MM.1S (cell line): ENCODE measurements around the gene ORAI3.

Experiments used
- DNase-seq: peaks from one replicate; pipeline ENCODE4 v3.0.0-alpha.2; 2015
- H2AFZ ChIP-seq: fragments of 300-600 bp; sonication (generic); 2 replicates; pipeline ENCODE4 v1.6.0; 2016; ENCODE audit warnings: antibody characterized with exemption, low read length
- H3F3A ChIP-seq: fragments of 300-600 bp; sonication (generic); 2 replicates; pipeline ENCODE4 v1.6.1; 2016; ENCODE audit warnings: mild to moderate bottlenecking, antibody characterized with exemption, low read length, moderate library complexity, mixed read lengths; ENCODE audit not compliant: insufficient read depth
- H3K27ac ChIP-seq: fragments of 300-600 bp; sonication (generic); 2 replicates; pipeline ENCODE4 v1.5.1; 2016; ENCODE audit warnings: mild to moderate bottlenecking, low read length
- H3K27me3 ChIP-seq: fragments of 300-600 bp; sonication (generic); replicated peaks from 2 replicates; pipeline ENCODE4 v1.6.0; 2016; ENCODE audit warnings: low read length; ENCODE audit not compliant: insufficient read depth
- H3K36me3 ChIP-seq: fragments of 300-600 bp; sonication (generic); replicated peaks from 2 replicates; pipeline ENCODE4 v1.6.1; 2016; ENCODE audit warnings: mild to moderate bottlenecking, low read length, mixed read lengths; ENCODE audit not compliant: insufficient read depth
- H3K4me1 ChIP-seq: fragments of 300-600 bp; sonication (generic); 2 replicates; pipeline ENCODE4 v1.6.1; 2016; ENCODE audit warnings: low read length, mixed read lengths
- H3K4me2 ChIP-seq: fragments of 300-600 bp; sonication (generic); 2 replicates; pipeline ENCODE4 v1.6.0; 2016; ENCODE audit warnings: low read depth, low read length
- H3K4me3 ChIP-seq: fragments of 300-600 bp; sonication (generic); 2 replicates; pipeline ENCODE4 v1.5.1; 2016; ENCODE audit warnings: low read length, mixed read lengths
- H3K79me2 ChIP-seq: fragments of 300-600 bp; sonication (generic); 2 replicates; pipeline ENCODE4 v1.6.1; 2016; ENCODE audit warnings: mixed run types, low read length, mixed read lengths
- H3K9ac ChIP-seq: fragments of 300-600 bp; sonication (generic); 2 replicates; pipeline ENCODE4 v1.6.1; 2016; ENCODE audit warnings: low read length, mixed read lengths
- H3K9me2 ChIP-seq: fragments of 300-600 bp; sonication (generic); replicated peaks from 2 replicates; pipeline ENCODE4 v1.6.1; 2016; ENCODE audit warnings: mild to moderate bottlenecking, low read length, mixed read lengths; ENCODE audit not compliant: insufficient read depth
- H3K9me3 ChIP-seq: fragments of 300-600 bp; sonication (generic); replicated peaks from 2 replicates; pipeline ENCODE4 v1.6.1; 2016; ENCODE audit warnings: mild to moderate bottlenecking, low read length, mixed read lengths; ENCODE audit not compliant: insufficient read depth
- H4K20me1 ChIP-seq: fragments of 300-600 bp; sonication (generic); 2 replicates; pipeline ENCODE4 v1.6.1; 2016; ENCODE audit warnings: mild to moderate bottlenecking, low read length, moderate library complexity, mixed read lengths; ENCODE audit not compliant: insufficient read depth
- EZH2 ChIP-seq: fragments of 300-600 bp; sonication (generic); optimal IDR thresholded peaks from 2 replicates; pipeline ENCODE3; 2017; ENCODE audit warnings: low read depth, mild to moderate bottlenecking, antibody characterized with exemption, low read length, mixed read lengths
- EZH2phosphoT487 ChIP-seq: fragments of 300-600 bp; sonication (generic); IDR thresholded peaks from 2 replicates; pipeline ENCODE4 v1.6.1; 2018; ENCODE audit warnings: antibody characterized with exemption, low read length
- TF ChIP-seq, protein P1 (sequence below): fragments of 300-600 bp; sonication (generic); IDR thresholded peaks from 2 replicates; pipeline ENCODE4 v1.5.1; 2016; ENCODE audit warnings: antibody characterized with exemption, low read length, mixed read lengths

ORAI3 gene

DNA sequence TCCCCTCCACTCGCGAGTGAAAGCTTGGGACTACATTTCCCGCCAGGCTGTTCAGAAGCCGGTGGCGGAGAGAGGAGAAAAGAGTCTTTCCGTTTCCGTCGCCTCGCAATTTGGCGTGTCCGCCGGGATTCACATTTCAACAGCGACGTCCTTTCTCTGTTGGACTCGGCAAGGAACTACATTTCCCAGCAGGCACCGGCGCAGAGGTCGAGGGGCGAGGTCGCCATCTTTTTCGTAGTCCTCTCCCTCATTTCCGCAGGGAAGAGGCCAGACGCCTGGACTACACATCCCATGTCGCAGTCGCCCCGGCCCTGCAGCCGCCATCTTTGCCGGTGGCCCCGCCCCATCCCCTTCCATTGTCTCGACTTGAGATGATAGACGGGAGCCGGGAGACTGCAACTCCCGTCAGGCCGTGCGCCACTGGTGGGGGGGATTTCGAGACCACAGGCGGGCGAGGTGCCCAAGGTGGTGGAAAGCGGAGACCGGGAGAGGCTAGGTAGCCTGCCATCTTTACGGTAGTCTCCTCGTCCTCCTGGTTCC lies 26.4 kb upstream of the ORAI3 start:
- Histone ChIP-seq H3K27ac (peak overlapping the region; percentile 80), H3K79me2 (peaks cover 3% of the 10 kb centered on the region; the same call in 1 of the 2 replicates), H3K9ac (peak overlapping the region; percentile 86), H3F3A (peaks cover 3% of the 10 kb centered on the region; the same call in 1 of the 2 replicates), H2AFZ (peak overlapping the region; percentile 71), H3K4me1 (0 out of 2 replicates have a peak, but pooled peaks cover 6% of the 10 kb centered on the region), H3K4me2 (peak overlapping the region; percentile 97), H3K9me2 (no peaks in the 10 kb centered on the region), H3K4me3 (peak overlapping the region; percentile 92), H3K27me3 (no peaks in the 10 kb centered on the region), H3K9me3 (no peaks in the 10 kb centered on the region), H4K20me1 (no peaks in the 10 kb centered on the region), H3K36me3 (no peaks in the 10 kb centered on the region)
- TF ChIP-seq, protein P1, sequence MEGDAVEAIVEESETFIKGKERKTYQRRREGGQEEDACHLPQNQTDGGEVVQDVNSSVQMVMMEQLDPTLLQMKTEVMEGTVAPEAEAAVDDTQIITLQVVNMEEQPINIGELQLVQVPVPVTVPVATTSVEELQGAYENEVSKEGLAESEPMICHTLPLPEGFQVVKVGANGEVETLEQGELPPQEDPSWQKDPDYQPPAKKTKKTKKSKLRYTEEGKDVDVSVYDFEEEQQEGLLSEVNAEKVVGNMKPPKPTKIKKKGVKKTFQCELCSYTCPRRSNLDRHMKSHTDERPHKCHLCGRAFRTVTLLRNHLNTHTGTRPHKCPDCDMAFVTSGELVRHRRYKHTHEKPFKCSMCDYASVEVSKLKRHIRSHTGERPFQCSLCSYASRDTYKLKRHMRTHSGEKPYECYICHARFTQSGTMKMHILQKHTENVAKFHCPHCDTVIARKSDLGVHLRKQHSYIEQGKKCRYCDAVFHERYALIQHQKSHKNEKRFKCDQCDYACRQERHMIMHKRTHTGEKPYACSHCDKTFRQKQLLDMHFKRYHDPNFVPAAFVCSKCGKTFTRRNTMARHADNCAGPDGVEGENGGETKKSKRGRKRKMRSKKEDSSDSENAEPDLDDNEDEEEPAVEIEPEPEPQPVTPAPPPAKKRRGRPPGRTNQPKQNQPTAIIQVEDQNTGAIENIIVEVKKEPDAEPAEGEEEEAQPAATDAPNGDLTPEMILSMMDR: no peak
- peak; percentile 99 for DNase-seq

GRCh38 chr16:30922960-30923535 lies 25.8 kb upstream of the ORAI3 start:
- Histone ChIP-seq H3K36me3 (no peaks in the 10 kb centered on the region), H3F3A (peaks cover 3% of the 10 kb centered on the region; the same call in 1 of the 2 replicates), H3K27me3 (no peaks in the 10 kb centered on the region), H3K79me2 (peaks cover 3% of the 10 kb centered on the region; the same call in 1 of the 2 replicates), H2AFZ (peak overlapping the region; percentile 69), H3K4me1 (0 out of 2 replicates have a peak, but pooled peaks cover 6% of the 10 kb centered on the region), H3K9ac (peak overlapping the region; percentile 86), H3K9me3 (no peaks in the 10 kb centered on the region), H3K4me3 (peak overlapping the region; percentile 92), H3K27ac (peak overlapping the region; percentile 80), H3K4me2 (peak overlapping the region; percentile 30), H4K20me1 (no peaks in the 10 kb centered on the region), H3K9me2 (no peaks in the 10 kb centered on the region)
- DNase-seq: peak; percentile 99
- TF ChIP-seq, protein P1: no peak
- TF ChIP-seq EZH2phosphoT487: no peak
- TF ChIP-seq EZH2: no peak

DNA sequence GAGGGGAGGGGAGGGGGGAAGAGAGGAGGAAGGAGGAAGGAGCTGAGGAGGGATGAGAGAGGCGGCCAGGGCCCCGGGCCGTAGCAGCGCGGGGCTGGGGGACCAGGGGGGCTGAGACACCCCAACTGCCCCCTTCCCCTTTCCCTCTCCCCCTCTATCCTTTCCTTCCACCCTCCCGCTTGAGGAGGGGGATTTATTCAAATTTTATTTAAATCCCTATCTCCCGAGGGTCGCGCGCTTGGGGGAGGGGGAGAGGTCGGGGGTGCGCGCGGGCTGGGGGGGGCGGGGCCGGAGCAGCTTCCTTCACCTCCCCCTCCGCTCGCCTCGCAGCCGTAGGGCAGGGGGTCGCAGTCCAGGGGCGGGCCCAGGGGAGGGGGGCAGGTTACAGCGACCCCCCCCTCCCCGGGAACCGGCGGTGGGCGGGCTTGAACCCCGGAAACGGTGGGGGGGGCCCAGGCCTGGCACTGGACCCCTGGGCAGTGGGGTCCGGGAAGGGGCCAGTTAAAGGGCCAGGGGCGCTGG lies 25.3 kb upstream of the ORAI3 start, which contains the start of gene FBXL19:
Gene FBXL19 (plus strand): TSS at position 19 of the 522 bp plus-strand sequence. CDS start 2,183 bp downstream, outside the sequence.
- Histone ChIP-seq H3K27ac (peak within 1 kb of the TSS; percentile 80), H3K4me2 (peak within 1 kb of the TSS; percentile 97)
- TF ChIP-seq EZH2phosphoT487 (no peak), EZH2 (no peak)
- TF ChIP-seq, protein P1: no peak

More for the DNA sequence above, 25.3 kb upstream of the ORAI3 start, which contains the start of gene FBXL19:
- H3K36me3 ChIP-seq: no peaks in the 10 kb centered on the region
- no peaks in the 10 kb centered on the region for H3K9me3 ChIP-seq
- no peaks in the 10 kb centered on the region for H3K27me3 ChIP-seq
- H3K4me1 ChIP-seq: 0 out of 2 replicates have a peak, but pooled peaks cover 6% of the 10 kb centered on the region
- peak within 1 kb of the TSS; percentile 69 for H2AFZ ChIP-seq
- H4K20me1 ChIP-seq: no peaks in the 10 kb centered on the region
- H3K9ac ChIP-seq: peak within 1 kb of the TSS; percentile 86
- H3K79me2 ChIP-seq: peaks cover 3% of the 10 kb centered on the region; the same call in 1 of the 2 replicates
- no peaks in the 10 kb centered on the region for H3K9me2 ChIP-seq
- DNase-seq: no peak
- H3K4me3 ChIP-seq: peak within 1 kb of the TSS; percentile 92
- peaks cover 3% of the 10 kb centered on the region; the same call in 1 of the 2 replicates for H3F3A ChIP-seq
